ENCODE data around the gene C14orf180.

GRCh38 chr14:104553166-104554087, 26.1 kb upstream of the C14orf180 start:
- TF ChIP-seq POLR2AphosphoS5 (IDR thresholded peaks at IDR 0.05; ENCODE audit: low read depth, low read length) (no peak), POLR2A (IDR thresholded peaks at IDR 0.05; ENCODE audit: low read depth, low read length) (no peak)
